NB4 (cell line): ENCODE data around the gene SMIM35.

Experiments used
- DNase-seq: peaks from one replicate; pipeline ENCODE4 v3.0.0; 2010; ENCODE audit warnings: low read depth
- H3K4me3 ChIP-seq: one replicate; pipeline ENCODE4 v1.5.1; 2011; ENCODE audit warnings: mild to moderate bottlenecking, low read depth, low read length, moderate library complexity
- MYC ChIP-seq: IDR thresholded peaks from 2 replicates; pipeline ENCODE4 v1.6.1; 2011; ENCODE audit warnings: low read depth, low read length
- POLR2A ChIP-seq: IDR thresholded peaks from 2 replicates; pipeline ENCODE4 v1.6.1; 2011; ENCODE audit warnings: mild to moderate bottlenecking; ENCODE audit not compliant: insufficient read length; ENCODE audit errors: extremely low read depth
- TF ChIP-seq, protein P1 (sequence below): IDR thresholded peaks from 2 replicates; pipeline ENCODE4 v1.6.1; 2011; ENCODE audit warnings: low read depth, low read length
- TF ChIP-seq, protein P2 (sequence below): IDR thresholded peaks from one replicate; pipeline ENCODE4 v1.5.1; 2012; ENCODE audit warnings: low read depth, low read length

Gene SMIM35

DNA sequence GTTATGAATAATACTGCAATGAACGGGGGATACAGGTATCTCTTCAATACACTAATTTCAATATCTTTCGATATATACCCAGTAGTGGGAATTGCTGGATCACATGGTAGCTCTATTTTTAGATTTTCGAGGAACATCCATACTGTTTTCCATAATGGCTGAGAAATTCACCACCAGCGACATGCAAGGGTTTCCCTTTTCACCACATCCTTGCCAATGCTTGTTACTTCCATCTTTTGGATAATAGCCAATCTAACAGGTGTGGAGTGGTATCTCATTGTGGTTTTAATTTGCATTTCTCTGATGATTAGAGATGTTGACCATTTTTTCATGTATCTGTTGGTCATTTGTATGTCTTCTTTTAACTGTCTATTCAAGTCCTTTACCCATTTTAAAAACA lies 94.6 kb downstream of the SMIM35 start:
- no peak for TF ChIP-seq POLR2A
- TF ChIP-seq, protein P1, sequence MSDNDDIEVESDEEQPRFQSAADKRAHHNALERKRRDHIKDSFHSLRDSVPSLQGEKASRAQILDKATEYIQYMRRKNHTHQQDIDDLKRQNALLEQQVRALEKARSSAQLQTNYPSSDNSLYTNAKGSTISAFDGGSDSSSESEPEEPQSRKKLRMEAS: no peak
- TF ChIP-seq, protein P2, sequence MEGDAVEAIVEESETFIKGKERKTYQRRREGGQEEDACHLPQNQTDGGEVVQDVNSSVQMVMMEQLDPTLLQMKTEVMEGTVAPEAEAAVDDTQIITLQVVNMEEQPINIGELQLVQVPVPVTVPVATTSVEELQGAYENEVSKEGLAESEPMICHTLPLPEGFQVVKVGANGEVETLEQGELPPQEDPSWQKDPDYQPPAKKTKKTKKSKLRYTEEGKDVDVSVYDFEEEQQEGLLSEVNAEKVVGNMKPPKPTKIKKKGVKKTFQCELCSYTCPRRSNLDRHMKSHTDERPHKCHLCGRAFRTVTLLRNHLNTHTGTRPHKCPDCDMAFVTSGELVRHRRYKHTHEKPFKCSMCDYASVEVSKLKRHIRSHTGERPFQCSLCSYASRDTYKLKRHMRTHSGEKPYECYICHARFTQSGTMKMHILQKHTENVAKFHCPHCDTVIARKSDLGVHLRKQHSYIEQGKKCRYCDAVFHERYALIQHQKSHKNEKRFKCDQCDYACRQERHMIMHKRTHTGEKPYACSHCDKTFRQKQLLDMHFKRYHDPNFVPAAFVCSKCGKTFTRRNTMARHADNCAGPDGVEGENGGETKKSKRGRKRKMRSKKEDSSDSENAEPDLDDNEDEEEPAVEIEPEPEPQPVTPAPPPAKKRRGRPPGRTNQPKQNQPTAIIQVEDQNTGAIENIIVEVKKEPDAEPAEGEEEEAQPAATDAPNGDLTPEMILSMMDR: no peak
- no peak for DNase-seq

DNA sequence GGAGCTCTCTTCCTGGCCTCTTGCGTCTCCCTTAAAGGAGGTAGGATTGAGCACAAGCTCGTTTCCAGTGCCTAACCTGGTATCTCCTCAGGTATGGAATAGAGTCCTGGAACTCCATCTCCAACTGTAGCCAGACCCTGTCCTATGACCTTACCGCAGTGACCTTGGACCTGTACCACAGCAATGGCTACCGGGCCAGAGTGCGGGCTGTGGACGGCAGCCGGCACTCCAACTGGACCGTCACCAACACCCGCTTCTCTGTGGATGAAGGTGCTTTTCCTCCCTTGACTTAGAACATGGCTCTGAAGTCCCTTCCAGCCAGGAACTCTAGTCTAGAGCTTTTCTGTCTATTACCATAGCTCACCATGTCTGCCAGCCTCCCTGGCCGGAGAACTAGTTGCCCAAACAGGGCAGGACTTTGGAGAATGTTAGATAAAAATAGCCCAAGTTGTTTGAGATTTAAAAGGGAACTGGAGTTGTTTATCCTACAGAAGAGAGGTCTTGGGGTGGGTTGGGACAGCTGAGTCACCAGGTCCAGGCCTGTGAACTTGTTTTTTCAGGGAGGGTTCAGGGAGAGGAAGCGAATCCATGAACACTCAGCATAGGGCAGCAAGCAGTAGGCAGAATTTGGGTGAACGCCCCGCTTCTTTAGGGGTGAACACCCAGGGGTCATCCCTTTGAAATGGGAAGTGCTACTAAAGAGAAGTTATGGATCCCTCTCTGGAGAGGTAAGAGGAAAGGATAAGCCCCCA lies 97.2 kb downstream of the SMIM35 start:
- no peak overlapping the region for H3K4me3 ChIP-seq
- no peak for DNase-seq
- TF ChIP-seq, protein P1: no peak
- TF ChIP-seq POLR2A: no peak
- no peak for TF ChIP-seq MYC
- TF ChIP-seq, protein P2: no peak

More for the DNA sequence above, 94.6 kb downstream of the SMIM35 start:
- no peak overlapping the region for H3K4me3 ChIP-seq

DNA sequence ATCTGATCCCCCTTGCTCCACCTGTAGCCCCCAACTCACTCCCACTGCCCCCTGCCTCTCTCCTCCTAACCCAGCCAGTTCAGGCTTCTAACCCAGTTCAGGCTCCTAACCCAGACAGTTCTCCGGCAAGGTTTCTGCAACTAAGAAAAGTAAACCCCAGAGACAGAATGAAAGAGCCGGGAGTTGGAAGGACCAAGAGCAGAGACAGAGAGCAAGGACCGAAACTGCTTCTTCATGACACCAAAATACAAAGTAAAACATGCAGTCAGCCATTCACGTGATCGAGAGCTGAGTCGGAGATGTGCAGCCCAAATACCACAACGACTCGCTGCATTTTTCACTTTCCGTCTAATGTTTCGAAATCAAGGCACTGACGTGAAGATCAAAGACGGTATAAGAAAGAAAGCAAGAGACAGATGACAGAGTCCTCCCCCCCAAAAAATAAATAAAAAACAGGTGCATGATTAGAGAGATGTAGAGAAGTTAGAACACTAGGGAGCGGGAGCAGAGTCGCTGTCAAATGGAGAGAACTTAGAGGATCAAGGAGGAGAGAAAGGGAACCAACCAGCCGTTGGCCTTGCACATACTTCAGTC lies 99.7 kb downstream of the SMIM35 start:
- peak; percentile 76 for DNase-seq
- TF ChIP-seq POLR2A: no peak
- 0 out of 2 replicates have a peak, but pooled peaks have one; percentile 15 for TF ChIP-seq MYC
- TF ChIP-seq, protein P1: peak; percentile 64
- TF ChIP-seq, protein P2: no peak
- peak overlapping the region; percentile 60 for H3K4me3 ChIP-seq

DNA sequence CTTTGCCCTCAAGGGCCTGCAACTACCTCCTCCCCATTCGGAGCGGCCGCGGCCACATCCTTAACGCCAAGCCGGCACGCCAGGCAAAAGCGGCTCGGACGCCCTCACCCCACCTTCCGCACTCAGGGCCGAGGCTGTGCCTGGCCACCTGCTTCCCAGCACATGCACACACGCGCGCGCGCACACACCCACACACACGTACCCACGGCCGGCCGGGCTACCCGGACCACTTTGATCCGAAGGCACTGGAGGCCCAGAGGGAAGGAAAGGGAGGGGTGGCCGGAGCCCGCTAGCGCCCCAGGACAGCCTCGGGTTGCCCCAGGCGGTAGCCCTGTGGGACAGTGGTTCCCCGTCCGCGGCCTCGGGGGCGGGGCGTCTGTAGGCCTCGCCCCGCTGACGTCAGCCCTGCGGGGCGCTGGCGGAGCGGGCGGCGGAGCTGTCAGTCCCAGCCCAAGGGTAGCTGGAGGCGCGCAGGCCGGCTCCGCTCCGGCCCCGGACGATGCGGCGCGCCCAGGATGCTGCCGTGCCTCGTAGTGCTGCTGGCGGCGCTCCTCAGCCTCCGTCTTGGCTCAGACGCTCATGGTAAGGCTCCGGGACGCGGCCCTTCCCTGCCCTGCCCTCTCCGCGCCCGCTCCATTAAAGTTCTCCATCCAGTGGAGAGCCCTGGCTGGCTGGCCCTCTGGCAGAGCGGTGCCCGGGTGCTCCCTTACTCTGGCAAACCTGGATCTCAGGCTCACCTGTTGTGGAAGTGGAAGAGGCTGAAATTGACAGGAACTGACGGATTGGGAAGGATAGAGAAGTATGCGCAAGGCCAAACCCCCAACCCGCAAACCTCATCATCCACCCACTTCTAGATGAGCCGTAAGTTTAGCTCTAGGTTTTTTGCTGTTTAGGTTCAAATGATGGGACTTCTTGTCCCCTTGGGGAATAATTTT lies 100.5 kb downstream of the SMIM35 start, which contains the start of gene IL10RA:
Gene IL10RA (plus strand): TSS at position 442 of the 935 bp plus-strand sequence. CDS start 74 bp downstream, at position 516.
- H3K4me3 ChIP-seq: peak within 1 kb of the TSS; percentile 60
- TF ChIP-seq, protein P1: peak; percentile 65
- peak; percentile 36 for TF ChIP-seq POLR2A
- TF ChIP-seq, protein P2: no peak
- TF ChIP-seq MYC: peak; percentile 43; the same call in 1 of the 2 replicates
- DNase-seq: peak; percentile 91

DNA sequence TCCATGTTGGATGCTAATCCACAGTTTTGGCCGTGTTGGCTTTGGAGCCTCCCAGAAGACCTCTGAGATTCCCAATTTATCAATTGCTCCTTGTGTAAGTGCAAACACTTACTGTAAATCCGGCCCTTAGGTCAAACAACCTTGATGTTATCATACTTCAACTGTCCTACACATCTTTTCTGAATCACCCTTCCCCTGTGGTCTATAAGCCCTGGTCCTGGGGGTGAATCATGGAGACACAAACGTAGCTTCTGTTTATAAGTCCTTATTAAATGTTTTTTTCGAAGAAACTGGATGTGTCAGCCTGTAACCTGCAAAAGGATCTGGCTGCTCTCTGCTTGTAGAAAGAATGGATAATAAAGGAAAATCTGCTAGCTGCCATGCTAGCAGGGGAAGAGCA lies 102.3 kb downstream of the SMIM35 start:
- DNase-seq: peak; percentile 70
- TF ChIP-seq, protein P2: no peak
- no peak overlapping the region for H3K4me3 ChIP-seq
